ENCODE results near the gene PLAC9. TPM values are rescaled to one million over a fixed set of nuclear protein-coding genes. Genes with fewer than 3 reads are reported as not detected.

The PLAC9 gene
- total RNA-seq, 1 donor from 2014 or later = not detected

DNA sequence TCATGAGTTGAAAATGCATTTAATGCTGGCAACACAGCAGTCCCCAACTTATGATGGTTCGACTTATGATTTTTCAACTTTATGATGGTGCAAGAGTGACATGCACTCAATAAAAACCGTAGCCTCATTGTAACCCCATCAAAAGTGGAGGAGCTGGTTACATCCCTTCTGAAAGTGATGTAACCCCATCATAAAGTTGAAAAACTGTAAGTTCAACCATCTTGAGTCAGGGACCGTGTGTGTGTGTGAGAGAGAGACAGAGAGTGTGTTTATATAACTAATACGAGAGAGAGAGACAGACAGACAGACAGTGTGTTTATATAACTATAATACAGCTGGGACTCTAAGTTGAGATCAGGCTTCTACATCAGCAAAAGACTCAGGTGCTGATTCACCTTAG is 51.8 kb downstream of the PLAC9 start:
- H3K4me3 ChIP-seq (ENCODE audit: low read depth, low read length) = no peak overlapping the region
- TF ChIP-seq, protein P1, sequence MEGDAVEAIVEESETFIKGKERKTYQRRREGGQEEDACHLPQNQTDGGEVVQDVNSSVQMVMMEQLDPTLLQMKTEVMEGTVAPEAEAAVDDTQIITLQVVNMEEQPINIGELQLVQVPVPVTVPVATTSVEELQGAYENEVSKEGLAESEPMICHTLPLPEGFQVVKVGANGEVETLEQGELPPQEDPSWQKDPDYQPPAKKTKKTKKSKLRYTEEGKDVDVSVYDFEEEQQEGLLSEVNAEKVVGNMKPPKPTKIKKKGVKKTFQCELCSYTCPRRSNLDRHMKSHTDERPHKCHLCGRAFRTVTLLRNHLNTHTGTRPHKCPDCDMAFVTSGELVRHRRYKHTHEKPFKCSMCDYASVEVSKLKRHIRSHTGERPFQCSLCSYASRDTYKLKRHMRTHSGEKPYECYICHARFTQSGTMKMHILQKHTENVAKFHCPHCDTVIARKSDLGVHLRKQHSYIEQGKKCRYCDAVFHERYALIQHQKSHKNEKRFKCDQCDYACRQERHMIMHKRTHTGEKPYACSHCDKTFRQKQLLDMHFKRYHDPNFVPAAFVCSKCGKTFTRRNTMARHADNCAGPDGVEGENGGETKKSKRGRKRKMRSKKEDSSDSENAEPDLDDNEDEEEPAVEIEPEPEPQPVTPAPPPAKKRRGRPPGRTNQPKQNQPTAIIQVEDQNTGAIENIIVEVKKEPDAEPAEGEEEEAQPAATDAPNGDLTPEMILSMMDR (conservative IDR thresholded peaks at IDR 0.05; ENCODE audit: low read depth, low read length) = no peak
- DNase-seq (ENCODE audit: low read depth) = no peak

DNA sequence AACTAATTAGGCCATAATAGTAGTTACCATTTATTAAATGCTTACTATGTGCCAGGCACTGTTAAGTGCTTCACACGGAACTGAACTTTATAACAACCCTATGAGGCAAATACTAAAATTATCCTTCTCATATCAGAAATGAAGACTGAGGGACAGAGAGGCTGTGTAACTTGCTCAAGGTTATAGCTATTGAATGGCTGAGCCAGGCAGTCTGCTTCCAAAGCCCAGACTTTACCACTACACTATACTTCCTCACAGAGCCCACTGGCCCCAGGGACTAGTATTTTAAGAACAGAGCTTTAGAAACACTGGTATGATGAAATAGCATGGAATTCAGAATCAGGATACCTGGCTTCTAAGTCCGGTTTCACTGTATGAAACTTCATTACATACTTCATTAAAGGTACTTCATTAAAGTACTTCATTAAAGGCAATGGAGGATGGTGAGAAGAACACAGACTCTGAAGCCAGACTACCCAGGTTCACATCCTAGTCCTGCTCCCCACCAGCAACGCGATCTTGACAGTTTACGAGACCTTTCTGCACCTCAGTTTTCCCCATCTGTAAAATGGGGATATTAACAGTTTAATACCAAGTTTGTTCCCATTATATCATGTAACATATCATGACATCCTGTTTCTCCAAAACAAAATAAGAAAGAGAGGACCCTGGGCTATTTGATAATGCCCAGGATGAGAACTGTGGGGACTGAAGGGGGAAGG is 53.2 kb downstream of the PLAC9 start:
- TF ChIP-seq, protein P1 (conservative IDR thresholded peaks at IDR 0.05; ENCODE audit: low read depth, low read length) = no peak

DNA sequence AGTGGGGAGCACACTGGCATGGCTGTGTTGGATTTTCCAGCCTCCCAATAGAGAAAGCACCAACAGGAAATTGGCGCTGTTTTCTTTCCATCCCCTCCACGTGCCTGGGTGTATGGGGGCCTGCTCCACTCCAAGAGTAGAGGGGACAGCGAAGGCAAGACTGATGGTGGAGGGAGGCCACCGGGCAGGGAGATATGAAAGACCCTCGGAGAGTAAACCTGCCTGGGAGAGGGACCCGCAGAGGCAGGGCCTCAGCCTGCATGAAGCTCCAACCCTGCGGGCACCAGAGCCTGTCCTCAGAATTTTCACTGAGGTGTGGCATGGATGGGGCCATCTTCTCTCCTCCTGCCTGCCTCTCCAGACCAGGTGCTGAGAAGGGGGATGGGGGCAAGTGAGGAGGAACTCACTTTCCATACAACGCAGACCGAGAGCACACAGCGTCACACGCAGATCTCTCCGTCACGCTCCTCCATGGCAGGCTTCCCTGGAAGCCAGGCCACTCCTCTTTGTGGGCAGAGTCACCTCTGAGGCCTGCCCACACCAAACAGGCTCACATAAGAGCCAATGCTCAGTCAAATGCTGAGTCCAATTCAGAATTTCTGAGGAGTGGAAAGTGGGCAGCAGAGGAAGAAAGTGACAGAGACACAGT is 54.0 kb downstream of the PLAC9 start:
- no peak for DNase-seq (ENCODE audit: low read depth)
- no peak overlapping the region for H3K4me3 ChIP-seq (ENCODE audit: low read depth, low read length)
- TF ChIP-seq, protein P1 (conservative IDR thresholded peaks at IDR 0.05; ENCODE audit: low read depth, low read length) = no peak

More for the DNA sequence above, 53.2 kb downstream of the PLAC9 start:
- DNase-seq (ENCODE audit: low read depth) = no peak
- H3K4me3 ChIP-seq (ENCODE audit: low read depth, low read length) = no peak overlapping the region

DNA sequence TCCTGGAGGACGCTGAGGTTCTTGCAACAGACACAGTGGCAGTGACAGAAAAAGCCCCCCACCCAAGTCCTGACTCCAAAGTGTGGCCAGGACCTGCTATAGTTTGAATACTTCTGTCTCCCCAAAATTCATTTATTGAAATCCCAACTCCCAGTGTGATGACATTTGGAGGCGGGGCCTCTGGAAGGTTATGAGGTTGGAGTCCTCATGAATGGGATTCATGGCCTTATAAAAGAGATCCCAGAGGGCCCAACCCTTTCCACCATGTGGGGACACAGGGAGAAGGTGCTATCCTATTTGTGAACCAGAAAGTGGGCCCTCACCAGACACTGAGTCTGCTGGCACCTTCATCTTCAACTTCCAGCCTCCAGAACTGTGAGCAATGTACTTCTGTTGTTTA is 54.5 kb downstream of the PLAC9 start:
- no peak overlapping the region for H3K4me3 ChIP-seq (ENCODE audit: low read depth, low read length)
- TF ChIP-seq, protein P1 (conservative IDR thresholded peaks at IDR 0.05; ENCODE audit: low read depth, low read length) = no peak
- DNase-seq (ENCODE audit: low read depth) = no peak

DNA sequence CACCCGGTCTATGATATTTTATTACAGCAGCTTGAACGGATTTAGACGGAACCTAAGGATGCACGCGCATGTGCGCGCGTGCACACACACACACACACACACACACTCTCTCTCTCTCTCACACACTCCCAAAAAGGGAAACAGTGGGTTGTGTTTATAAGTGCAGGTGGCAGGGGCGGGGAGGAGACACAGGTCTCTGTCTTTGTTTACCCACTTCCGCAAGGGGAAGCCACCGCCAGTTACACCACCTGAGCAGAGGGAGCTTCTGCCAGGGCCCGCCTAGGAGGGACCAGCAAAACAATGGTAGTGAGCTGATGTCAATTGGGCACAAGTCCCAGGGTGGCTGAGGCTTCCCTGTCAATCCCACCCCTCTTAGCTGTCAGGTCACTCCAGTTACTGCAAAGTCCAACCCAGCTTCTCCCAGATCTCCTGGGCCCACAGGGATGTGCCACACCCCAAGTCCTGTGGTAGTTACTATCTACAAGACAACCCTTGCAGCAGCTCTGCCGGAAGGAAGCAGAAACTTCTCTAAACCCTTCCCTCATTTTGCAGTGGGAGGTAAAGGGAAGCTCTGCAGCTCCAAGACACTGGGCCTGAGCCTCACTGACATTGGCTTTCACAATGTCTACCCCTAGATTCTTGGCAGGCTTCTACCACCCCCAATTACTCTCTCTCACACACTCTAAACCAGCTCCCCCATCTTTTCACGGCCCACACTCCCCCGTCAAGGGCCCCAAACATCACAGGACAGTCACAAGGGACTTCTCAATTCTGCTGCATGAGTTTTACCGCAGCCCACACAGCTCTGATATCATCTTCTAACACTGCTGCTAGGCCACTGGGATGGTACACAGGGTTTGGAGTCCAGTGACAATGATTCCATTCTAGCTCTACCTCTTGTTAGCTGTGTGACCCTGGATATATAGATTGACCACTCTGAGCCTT is 55.2 kb downstream of the PLAC9 start:
- no peak for DNase-seq (ENCODE audit: low read depth)
- TF ChIP-seq, protein P1 (conservative IDR thresholded peaks at IDR 0.05; ENCODE audit: low read depth, low read length) = no peak
- no peak overlapping the region for H3K4me3 ChIP-seq (ENCODE audit: low read depth, low read length)

DNA sequence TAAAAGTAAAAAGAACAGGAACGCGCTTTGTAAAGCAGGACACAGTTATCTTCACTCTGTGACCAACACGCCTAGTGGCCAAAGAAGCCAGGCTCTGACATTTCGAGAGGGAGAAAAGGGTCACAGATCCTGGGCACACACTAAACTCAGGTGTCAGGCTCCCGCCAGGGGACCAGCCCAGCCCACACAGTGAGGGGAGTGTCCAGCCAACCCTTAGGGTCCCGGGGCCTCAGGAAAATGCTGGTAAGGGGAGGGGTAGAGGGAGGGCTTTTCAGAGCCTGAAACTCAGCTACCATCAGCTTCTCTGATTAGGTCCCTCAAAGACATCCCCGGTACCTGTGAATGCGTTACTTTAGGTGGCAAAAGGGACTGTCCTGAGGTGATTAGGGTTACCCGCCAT is 56.2 kb downstream of the PLAC9 start:
- DNase-seq (ENCODE audit: low read depth) = no peak
- no peak overlapping the region for H3K4me3 ChIP-seq (ENCODE audit: low read depth, low read length)
- TF ChIP-seq, protein P1 (conservative IDR thresholded peaks at IDR 0.05; ENCODE audit: low read depth, low read length) = no peak

All from epithelial cell of proximal tubule (primary cell).